Cardiac fibroblast (primary cell): ENCODE measurements around the gene BEND6.
A peak's percentile ranks its signal among the peaks of the same experiment; 100 is the strongest.

Experiments
- DNase-seq, 2 donors: peaks; one replicate each; pipeline versions ENCODE4 v3.0.0 to v3.0.0-alpha.2; 2010; ENCODE audit warnings: low read depth in 2 of 2
- H3K4me3 ChIP-seq, 2 donors: replicated peaks in 1 of 2; 1 replicate in 1 of 2; 2 replicates in 1 of 2; pipeline ENCODE4 v1.5.1; 2011; ENCODE audit warnings: low read depth in 2 of 2, low read length in 2 of 2, mild to moderate bottlenecking in 2 of 2, moderate library complexity in 1 of 2
- TF ChIP-seq, protein P1 (sequence below): IDR thresholded peaks from one replicate; pipeline ENCODE4 v1.5.1; 2011; ENCODE audit warnings: low read depth, mild to moderate bottlenecking, low read length, inconsistent platforms

Gene BEND6

DNA sequence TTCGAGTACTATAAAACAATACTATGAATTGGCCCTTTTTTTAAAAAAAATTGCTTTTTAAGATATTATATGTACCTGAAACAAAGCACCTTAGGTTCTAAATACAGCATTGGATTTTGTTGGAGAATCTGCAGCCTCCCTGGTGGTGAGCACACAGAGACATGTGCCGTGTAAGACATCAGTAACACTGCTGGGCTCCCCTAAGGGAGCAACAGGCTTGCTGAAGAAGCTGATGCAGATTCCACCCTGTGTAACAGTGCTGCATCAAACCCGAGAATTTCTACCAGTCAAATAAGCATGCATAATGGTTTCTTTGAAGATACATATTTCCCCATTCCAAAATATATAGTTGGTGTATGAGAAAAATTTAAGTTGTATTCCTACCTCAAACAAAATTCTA lies 108.9 kb downstream of the BEND6 start:
- no peak for DNase-seq
- H3K4me3 ChIP-seq, result no peak overlapping the region
- TF ChIP-seq, protein P1, sequence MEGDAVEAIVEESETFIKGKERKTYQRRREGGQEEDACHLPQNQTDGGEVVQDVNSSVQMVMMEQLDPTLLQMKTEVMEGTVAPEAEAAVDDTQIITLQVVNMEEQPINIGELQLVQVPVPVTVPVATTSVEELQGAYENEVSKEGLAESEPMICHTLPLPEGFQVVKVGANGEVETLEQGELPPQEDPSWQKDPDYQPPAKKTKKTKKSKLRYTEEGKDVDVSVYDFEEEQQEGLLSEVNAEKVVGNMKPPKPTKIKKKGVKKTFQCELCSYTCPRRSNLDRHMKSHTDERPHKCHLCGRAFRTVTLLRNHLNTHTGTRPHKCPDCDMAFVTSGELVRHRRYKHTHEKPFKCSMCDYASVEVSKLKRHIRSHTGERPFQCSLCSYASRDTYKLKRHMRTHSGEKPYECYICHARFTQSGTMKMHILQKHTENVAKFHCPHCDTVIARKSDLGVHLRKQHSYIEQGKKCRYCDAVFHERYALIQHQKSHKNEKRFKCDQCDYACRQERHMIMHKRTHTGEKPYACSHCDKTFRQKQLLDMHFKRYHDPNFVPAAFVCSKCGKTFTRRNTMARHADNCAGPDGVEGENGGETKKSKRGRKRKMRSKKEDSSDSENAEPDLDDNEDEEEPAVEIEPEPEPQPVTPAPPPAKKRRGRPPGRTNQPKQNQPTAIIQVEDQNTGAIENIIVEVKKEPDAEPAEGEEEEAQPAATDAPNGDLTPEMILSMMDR, result no peak

GRCh38 chr6:57064809-57065208 lies 109.9 kb downstream of the BEND6 start:
- TF ChIP-seq, protein P1, result no peak
- DNase-seq, result peak in 1 of 2 donors; percentile 38
- no peak overlapping the region for H3K4me3 ChIP-seq

- DNase-seq, result peak; percentile 21 to 80
- TF ChIP-seq, protein P1, result no peak
- H3K4me3 ChIP-seq, result no peak overlapping the region
Observed at GRCh38 chr6:57068061-57068460, 113.2 kb downstream of the BEND6 start.

- H3K4me3 ChIP-seq, result no peak overlapping the region
- TF ChIP-seq, protein P1, result no peak
- DNase-seq, result no peak
Observed at GRCh38 chr6:57069228-57069627, 114.3 kb downstream of the BEND6 start.

- no peak overlapping the region for H3K4me3 ChIP-seq
- TF ChIP-seq, protein P1, result no peak
- no peak for DNase-seq
Observed at GRCh38 chr6:57069920-57070331, 115.0 kb downstream of the BEND6 start.

DNA sequence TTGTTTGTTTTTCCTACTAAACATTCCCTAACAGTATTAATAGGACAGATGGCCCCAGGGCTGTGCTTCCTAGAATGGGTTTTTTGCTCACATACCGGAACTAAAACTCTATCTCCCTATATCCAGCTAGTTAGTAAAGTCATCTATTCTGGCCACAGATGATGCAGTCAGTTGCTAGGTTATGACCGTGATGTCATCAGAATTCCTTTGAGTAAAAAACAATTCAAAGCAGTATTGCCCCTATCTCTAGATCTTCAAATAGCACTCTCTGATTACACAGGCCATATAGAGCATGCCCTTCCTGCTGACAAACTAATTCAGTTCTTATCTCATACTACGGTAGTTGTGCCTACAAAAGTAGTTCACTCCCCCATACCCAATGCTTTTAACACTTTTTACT lies 117.2 kb downstream of the BEND6 start:
- H3K4me3 ChIP-seq, result no peak overlapping the region
- DNase-seq, result no peak
- TF ChIP-seq, protein P1, result no peak

DNA sequence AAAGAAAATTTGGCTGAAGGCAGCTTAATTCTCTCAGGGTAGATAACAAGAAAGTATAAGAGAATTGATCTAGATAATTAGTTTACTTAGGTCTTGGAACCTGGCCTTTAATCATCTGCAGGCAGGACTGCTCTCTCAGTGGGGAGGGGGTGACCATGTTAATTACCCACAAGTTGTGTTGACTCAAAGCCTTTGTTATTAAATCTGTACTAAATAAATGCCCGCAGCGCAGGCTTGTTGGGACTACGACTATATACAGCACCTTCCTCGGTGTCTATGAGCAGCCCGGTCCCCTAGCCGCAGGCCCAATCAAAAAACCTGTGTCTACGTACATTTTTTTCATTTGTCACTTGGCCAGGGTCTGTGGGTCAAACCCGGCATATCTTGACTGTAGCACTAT lies 119.5 kb downstream of the BEND6 start:
- H3K4me3 ChIP-seq, result no peak overlapping the region
- no peak for DNase-seq
- TF ChIP-seq, protein P1, result no peak
